ENCODE data around the gene CRIM1. TPM values are rescaled to one million over a fixed set of nuclear protein-coding genes. Genes with fewer than 3 reads are reported as not detected.

The CRIM1 gene
- total RNA-seq, 4 donors from 2014 or later = 73.7 to 134 (median 80.7) TPM

DNA sequence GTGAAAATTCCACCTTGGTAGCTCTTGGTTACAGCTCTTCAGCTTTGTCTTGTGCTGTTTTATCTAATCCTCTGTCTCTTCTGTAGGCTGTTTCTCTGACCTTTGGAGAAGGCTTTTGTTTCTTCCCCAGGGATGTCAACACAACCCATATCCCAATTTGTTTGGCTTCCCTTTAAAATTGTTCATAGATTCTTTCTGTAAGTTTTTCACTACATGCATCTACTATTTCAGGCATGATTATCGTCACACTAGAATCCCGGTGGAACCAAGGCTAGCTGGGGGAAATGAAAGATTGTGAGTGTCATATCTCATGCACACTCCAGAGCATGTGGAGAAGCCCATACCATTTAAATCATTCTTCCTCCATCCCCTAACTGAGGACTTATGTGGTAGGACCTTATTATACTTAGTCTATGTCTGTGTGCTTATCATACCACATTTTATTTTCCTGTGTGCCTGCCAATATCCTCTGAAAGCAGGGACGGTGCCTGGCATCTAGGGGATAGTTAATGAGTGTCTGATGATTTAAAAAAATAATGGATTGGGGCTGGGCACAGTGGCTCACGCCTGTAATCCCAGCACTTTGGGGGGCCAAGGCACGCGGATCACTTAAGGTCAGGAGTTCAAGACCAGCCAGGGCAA is 59.9 kb downstream of the CRIM1 start:
- Histone ChIP-seq H3K4me3 (no peak overlapping the region), H3K36me3 (no peaks in the 10 kb centered on the region), H3K4me1 (peaks cover 10 to 41% (median 22%) of the 10 kb centered on the region in 4 donors), H3K27ac (no peak overlapping the region), H3K27me3 (no peaks in the 10 kb centered on the region), H3K9me3 (no peaks in the 10 kb centered on the region)
- TF ChIP-seq, protein P1, sequence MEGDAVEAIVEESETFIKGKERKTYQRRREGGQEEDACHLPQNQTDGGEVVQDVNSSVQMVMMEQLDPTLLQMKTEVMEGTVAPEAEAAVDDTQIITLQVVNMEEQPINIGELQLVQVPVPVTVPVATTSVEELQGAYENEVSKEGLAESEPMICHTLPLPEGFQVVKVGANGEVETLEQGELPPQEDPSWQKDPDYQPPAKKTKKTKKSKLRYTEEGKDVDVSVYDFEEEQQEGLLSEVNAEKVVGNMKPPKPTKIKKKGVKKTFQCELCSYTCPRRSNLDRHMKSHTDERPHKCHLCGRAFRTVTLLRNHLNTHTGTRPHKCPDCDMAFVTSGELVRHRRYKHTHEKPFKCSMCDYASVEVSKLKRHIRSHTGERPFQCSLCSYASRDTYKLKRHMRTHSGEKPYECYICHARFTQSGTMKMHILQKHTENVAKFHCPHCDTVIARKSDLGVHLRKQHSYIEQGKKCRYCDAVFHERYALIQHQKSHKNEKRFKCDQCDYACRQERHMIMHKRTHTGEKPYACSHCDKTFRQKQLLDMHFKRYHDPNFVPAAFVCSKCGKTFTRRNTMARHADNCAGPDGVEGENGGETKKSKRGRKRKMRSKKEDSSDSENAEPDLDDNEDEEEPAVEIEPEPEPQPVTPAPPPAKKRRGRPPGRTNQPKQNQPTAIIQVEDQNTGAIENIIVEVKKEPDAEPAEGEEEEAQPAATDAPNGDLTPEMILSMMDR (IDR thresholded peaks at IDR 0.05) = no peak
- TF ChIP-seq EP300 (IDR thresholded peaks at IDR 0.05; ENCODE audit: low read depth) (no peak), POLR2AphosphoS5 (IDR thresholded peaks at IDR 0.05) (no peak), POLR2A (IDR thresholded peaks at IDR 0.05) (no peak)
- WGBS, 2 donors (ENCODE audit: low coverage in 1 of 2) = 71 to 76% methylated on average over 4 to 6 of the region's 6 CpGs
- DNase-seq = no peak
- in situ Hi-C loops (cut with MboI; ENCODE audit: low pct_ligation_motif_present in 1 of 4, low pct_unique_long_range_greater_than_20kb in 1 of 4, low sequenced_read_pairs in 3 of 4) (no loop called here), intact Hi-C loops (cut with DNase I; ENCODE audit: low total_unique reads) (no loop called here)

DNA sequence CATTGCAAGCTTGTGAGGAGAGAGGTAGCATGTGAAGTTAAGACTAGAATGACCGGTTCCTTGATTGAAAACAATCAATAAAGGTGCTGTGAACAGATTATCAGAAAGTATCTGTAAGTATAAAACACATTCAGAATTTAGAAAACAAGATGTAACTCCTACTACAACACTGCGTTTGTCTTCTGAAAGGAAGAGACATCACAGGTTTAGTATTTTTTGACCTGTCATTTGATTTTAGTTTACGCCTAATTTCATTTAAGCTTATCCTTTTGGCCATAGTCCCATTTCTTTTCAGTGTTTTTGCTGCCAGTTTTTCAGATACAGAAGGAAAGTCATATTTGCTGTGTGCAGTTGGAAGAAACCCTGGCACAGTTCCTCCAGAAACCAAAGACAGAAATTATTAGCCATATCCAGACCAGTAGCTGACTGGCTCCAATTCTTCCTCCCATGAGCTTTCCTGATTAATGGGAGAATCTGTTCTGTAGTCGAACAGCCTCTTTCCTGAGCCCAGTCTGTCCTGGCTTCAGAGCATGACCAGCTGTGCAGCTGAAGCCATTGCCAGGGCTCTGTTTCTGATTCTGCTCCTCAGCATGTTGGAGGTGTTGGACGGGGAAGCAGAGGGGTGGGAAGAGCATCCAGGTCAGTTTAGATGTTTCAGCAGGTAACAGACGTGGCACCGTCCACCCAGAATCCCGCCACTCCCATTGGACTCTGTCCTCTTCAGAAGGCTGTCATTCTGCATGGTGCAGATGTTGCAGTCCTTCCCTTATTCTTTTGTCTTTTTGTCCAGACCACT is 61.0 kb downstream of the CRIM1 start:
- no peaks in the 10 kb centered on the region for H3K36me3 ChIP-seq
- H3K9me3 ChIP-seq = no peaks in the 10 kb centered on the region
- in situ Hi-C loops (cut with MboI; ENCODE audit: low pct_ligation_motif_present in 1 of 4, low pct_unique_long_range_greater_than_20kb in 1 of 4, low sequenced_read_pairs in 3 of 4) = no loop called here
- peak; percentile 30 for DNase-seq
- TF ChIP-seq EP300 (IDR thresholded peaks at IDR 0.05; ENCODE audit: low read depth) = no peak
- TF ChIP-seq, protein P1 (IDR thresholded peaks at IDR 0.05) = no peak
- no peak for TF ChIP-seq POLR2A (IDR thresholded peaks at IDR 0.05)
- TF ChIP-seq POLR2AphosphoS5 (IDR thresholded peaks at IDR 0.05) = no peak
- WGBS, 2 donors (ENCODE audit: low coverage in 1 of 2) = 55 to 67% methylated on average over 4 to 8 of the region's 8 CpGs
- peak overlapping the region in 2 of 4 donors; percentile 12 to 51 for H3K27ac ChIP-seq
- peaks cover 10 to 43% (median 26%) of the 10 kb centered on the region in 4 donors for H3K4me1 ChIP-seq
- no peaks in the 10 kb centered on the region for H3K27me3 ChIP-seq
- intact Hi-C loops (cut with DNase I; ENCODE audit: low total_unique reads) = no loop called here
- H3K4me3 ChIP-seq = no peak overlapping the region

DNA sequence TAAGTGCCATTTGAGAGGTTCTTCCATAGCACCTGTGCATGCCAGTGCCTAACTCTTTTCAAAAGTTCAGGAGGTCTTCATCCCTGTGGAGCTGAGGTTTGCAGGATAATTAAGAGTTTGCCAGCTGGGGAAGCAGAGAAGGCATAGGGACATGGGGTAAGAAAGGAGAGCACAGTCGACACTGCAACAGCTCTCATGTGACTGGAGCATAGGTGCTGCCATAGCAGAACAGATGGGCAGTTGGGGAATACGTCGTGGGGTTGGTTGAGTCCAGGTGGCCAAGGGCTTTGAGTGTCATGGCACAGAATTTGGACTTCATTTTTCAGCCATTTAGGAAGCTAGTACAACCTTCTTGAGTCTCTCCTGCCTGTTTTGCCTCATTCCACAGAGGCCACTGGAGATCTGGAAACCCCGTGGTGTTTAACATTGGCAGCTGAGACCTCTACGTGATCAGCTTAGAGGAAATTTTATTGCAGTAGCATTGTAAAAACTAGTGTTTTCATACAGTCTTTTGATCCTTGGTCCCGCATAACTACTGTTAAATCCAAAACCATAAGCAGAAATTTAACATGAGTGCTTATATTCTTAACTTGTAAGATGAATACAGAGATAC is 65.1 kb downstream of the CRIM1 start:
- TF ChIP-seq EP300 (IDR thresholded peaks at IDR 0.05; ENCODE audit: low read depth) (no peak), POLR2AphosphoS5 (IDR thresholded peaks at IDR 0.05) (no peak), POLR2A (IDR thresholded peaks at IDR 0.05) (no peak)
- TF ChIP-seq, protein P1 (IDR thresholded peaks at IDR 0.05) = no peak
- H3K27ac ChIP-seq = no peak overlapping the region
- DNase-seq = no peak
- 51 to 70% methylated on average over 2 to 6 of the region's 6 CpGs for WGBS, 2 donors (ENCODE audit: low coverage in 1 of 2)
- H3K4me3 ChIP-seq = no peak overlapping the region
- H3K9me3 ChIP-seq = no peaks in the 10 kb centered on the region
- H3K27me3 ChIP-seq = no peaks in the 10 kb centered on the region
- intact Hi-C loops (cut with DNase I; ENCODE audit: low total_unique reads) = no loop called here
- peaks cover 10 to 49% (median 37%) of the 10 kb centered on the region in 4 donors for H3K4me1 ChIP-seq
- in situ Hi-C loops (cut with MboI; ENCODE audit: low pct_ligation_motif_present in 1 of 4, low pct_unique_long_range_greater_than_20kb in 1 of 4, low sequenced_read_pairs in 3 of 4) = no loop called here
- H3K36me3 ChIP-seq = no peaks in the 10 kb centered on the region

DNA sequence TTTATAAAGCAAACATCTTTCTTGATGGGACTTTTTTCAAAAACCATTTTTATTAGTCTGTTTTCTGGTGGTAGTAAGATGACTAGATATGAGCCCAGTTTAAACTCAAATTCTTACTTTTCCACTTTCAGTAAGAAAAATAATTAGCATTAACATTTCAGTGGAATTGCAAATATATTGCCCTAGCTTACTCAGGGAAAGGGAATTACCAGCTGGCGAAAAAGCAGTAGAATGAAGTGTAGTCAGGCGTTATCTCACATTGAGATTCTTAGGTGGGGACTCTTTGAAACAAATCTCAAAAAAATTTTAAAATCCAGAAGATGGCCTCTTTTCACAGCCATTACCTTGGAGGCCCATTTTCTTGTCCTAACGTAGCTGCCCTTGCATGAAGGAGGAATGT is 65.8 kb downstream of the CRIM1 start:
- H3K27ac ChIP-seq = no peak overlapping the region

More for the DNA sequence above, 65.8 kb downstream of the CRIM1 start:
- intact Hi-C loops (cut with DNase I; ENCODE audit: low total_unique reads) = no loop called here
- no peak for DNase-seq
- in situ Hi-C loops (cut with MboI; ENCODE audit: low pct_ligation_motif_present in 1 of 4, low pct_unique_long_range_greater_than_20kb in 1 of 4, low sequenced_read_pairs in 3 of 4) = no loop called here
- Histone ChIP-seq H3K9me3 (no peaks in the 10 kb centered on the region), H3K4me3 (no peak overlapping the region), H3K27me3 (no peaks in the 10 kb centered on the region), H3K36me3 (no peaks in the 10 kb centered on the region), H3K4me1 (peaks cover 9 to 45% (median 33%) of the 10 kb centered on the region in 4 donors)
- TF ChIP-seq EP300 (IDR thresholded peaks at IDR 0.05; ENCODE audit: low read depth) (no peak), POLR2AphosphoS5 (IDR thresholded peaks at IDR 0.05) (no peak), POLR2A (IDR thresholded peaks at IDR 0.05) (no peak)
- TF ChIP-seq, protein P1 (IDR thresholded peaks at IDR 0.05) = no peak
- whole genome bisulfite sequencing, 2 donors (ENCODE audit: low coverage in 1 of 2) = 80 to 86% methylated on average over 3 of the region's 3 CpGs
